TTC549 (cell line): ENCODE measurements around the gene SPIRE1.

Experiments
- FAIRE-seq: peaks from 2 replicates; lab custom pipeline; 2012; peaks lifted over from hg19 to GRCh38; lab: Jason Lieb, UNC

The SPIRE1 gene

GRCh38 chr18:12443551-12443950 is 214.4 kb downstream of the SPIRE1 start:
- FAIRE-seq: no peak

DNA sequence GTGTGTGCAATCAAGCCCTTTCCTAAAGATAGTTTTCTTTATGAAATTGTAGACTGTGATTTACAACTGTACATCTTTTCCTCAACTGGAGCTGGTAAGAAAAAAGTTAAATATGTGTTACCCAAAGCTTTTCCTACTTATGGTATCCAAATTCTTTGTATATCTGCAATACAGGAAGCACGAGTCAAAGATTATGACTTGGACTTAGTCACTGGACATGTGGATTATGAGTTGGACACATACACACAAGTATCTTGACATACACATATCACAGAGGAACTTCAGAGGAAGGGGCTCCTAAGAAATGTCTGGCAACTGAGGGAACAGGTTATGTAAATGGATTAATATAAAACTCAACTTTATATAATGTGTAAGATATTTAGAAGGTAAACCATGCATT is 215.0 kb downstream of the SPIRE1 start:
- no peak for FAIRE-seq

- FAIRE-seq: no peak
Measured at GRCh38 chr18:12441475-12442034, 216.4 kb downstream of the SPIRE1 start.

- FAIRE-seq: no peak
Measured at GRCh38 chr18:12438257-12438656, 219.7 kb downstream of the SPIRE1 start.

- FAIRE-seq: no peak
Measured at GRCh38 chr18:12435867-12436266, 222.0 kb downstream of the SPIRE1 start.

DNA sequence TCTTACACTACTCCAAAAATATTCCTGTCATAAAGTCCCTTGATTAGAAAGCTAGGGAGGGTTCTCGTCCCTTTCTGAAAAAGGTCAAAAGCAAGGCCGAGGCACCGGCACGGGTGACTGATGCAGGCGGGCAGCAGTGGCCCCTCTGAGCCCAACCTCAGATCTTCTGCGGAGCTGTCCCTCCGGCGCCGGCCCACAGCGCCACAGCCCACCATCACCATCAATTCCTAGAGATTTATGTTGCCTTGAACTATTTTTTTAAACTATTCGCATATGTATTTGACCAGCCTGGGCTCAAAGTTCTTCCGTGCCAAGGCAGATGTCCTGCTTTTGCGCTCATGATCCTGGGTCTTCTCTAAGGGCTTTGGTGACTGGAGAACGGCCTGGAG is 223.4 kb downstream of the SPIRE1 start:
- no peak for FAIRE-seq

DNA sequence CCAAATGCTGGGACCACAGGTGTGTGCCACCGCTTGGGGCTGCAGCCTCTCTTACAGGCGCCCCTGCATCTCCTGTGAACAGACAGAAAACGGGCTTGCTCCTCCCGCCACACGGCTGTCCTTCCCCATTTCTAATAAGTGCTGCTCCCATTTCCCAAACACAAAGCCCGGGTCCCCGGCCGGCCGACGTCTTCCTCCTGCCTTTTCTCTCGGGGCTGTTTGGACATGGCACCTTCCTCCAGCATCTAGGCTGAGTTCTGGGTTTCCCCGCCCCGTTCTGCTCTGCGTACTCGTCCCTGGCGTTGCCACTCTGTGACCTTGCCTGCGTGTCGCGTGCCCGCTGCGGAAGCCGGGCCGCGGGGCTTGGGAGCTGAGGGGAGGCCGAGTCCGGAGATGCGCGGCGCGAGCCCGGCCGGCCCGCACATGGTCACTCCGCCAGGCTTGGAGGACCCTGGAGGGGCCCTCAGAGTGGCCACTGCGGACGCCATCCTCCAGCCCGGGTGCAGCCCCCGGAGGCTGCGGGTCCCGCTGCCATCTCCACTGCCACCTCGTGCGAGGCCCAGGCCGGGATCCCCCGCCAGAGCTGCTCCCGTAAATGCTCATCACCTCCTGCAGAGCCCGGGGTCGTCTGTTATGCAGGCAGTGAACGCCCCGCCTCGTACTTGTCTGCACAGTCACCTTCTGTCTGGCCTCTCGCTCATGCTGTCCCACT is 223.9 kb downstream of the SPIRE1 start:
- no peak for FAIRE-seq

GRCh38 chr18:12432881-12433280 is 225.0 kb downstream of the SPIRE1 start:
- FAIRE-seq: no peak

DNA sequence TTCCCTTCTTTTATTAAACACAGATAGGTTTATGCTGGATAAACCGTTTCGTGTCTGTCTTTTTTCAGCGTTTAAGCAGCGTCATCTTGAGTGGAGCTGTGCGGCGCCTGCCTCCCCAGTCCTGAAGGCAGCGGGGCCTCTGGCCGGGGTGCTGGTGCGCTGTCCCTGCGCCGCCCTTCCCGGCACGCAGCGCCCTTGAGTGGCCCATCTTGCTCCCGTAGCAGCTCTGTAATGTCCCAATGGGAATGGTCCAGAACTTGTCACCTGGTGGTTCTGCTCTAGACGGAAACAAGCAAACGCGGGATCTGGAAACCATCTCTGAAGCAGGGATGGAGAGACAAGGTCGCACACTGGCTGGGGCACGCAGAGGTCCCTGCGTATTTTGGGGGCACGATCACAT is 225.7 kb downstream of the SPIRE1 start:
- no peak for FAIRE-seq

- FAIRE-seq: no peak
Measured at GRCh38 chr18:12431561-12431960, 226.3 kb downstream of the SPIRE1 start.

GRCh38 chr18:12430137-12430990 is 227.5 kb downstream of the SPIRE1 start:
- no peak for FAIRE-seq

- FAIRE-seq: no peak
Measured at GRCh38 chr18:12429556-12429955, 228.4 kb downstream of the SPIRE1 start.

GRCh38 chr18:12428923-12429322 is 229.0 kb downstream of the SPIRE1 start:
- FAIRE-seq: no peak

- no peak for FAIRE-seq
Measured at GRCh38 chr18:12426924-12427323, 231.0 kb downstream of the SPIRE1 start.

DNA sequence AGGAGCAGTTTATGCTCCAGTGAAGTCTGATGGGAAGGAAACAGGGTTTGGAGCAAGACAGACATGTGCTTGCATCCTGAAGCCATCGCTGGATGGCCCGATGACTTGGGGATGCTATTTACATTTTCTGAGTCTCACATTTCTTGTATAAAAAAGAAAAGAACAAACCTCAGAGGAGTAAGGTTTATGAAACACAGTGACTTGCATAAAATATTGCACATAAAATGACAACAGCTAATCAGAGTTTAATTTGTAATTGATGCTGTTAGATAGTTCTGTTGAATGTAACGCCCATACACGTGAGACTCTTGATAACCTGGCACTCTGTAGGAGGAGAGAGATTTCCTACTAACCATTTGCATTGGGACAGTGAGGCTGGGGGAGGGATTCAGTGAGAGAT is 233.7 kb downstream of the SPIRE1 start:
- FAIRE-seq: no peak

- no peak for FAIRE-seq
Measured at GRCh38 chr18:12423820-12424219, 234.1 kb downstream of the SPIRE1 start.

- FAIRE-seq: no peak
Measured at GRCh38 chr18:12423393-12423792, 234.5 kb downstream of the SPIRE1 start.

DNA sequence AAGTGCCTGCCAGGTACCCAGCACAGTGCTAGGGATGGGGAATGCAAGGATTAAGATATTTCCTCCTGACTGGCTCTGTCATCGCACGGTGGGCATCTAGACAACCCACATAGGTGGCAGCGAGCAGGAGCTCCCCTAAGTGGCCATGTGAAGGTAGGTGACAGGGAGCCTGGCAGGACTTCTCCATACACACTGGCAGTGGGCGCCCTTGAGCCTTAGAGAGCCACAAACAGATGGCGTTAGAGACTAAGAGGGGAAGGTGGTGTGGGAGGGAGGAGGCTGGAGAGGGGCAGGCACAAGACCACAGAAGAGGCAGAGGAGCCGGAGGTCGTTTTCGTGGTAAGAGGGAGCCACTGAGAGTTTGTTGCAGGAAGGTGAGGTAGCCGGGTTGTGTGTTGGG is 235.0 kb downstream of the SPIRE1 start:
- no peak for FAIRE-seq

GRCh38 chr18:12421732-12422131 is 236.2 kb downstream of the SPIRE1 start:
- no peak for FAIRE-seq

DNA sequence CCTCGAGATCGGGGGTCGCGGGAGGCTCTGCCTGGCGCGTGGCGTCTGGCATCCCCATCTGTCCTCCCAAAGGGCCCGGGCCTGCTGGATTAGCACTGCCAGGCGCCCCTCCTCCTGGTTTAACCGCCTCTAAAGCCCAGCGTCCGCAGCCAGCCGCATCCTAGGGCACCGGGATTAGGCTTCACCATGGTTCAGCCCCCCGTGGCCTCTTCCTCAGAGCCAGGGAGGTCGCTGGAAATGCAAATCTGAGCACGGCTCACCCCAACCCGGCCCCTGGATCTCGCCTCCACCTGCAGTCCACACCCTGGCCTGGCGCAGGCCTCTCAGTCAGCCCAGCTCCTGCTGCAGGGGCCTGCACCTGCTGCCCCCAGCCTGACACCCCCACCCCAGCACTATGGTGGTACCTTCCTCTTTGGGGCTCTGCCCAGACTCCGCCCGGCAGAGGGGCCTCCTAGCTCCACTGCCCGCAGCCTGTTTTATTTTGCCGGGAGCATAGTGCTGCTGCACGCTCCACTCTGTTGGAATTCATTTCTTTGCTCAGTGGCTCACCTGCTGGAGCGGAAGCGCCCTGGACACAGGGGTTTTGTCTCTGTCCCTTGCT is 237.0 kb downstream of the SPIRE1 start:
- FAIRE-seq: no peak

GRCh38 chr18:12417687-12418086 is 240.2 kb downstream of the SPIRE1 start:
- no peak for FAIRE-seq

- no peak for FAIRE-seq
Measured at GRCh38 chr18:12416098-12416729, 241.7 kb downstream of the SPIRE1 start.

DNA sequence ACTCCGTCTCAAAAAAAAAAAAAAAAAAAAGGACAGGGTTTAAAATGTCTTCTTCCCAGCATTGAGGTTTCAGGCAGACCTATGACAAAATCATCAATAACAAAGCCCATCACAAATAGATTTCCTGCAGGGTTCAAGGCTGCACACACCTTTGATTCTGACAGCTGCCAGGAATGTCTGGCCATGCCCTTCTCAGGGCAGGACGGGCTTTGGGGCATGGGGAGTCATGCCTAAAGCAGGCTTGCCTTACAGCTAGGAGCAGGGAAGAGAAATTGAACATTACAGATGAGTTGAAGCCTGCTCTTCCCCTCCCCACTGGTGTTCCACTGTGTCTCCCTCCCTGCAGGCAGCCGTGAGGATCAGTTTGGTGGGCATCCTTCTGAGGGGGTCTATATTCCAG is 246.5 kb downstream of the SPIRE1 start:
- no peak for FAIRE-seq
